ENCODE data around the gene MAST4.

The MAST4 gene

GRCh38 chr5:66646570-66646969 lies 50.4 kb downstream of the MAST4 start:
- Histone ChIP-seq H3K4me2 (ENCODE audit: low read length) (no peak overlapping the region), H4K20me1 (ENCODE audit: control insufficient read depth, insufficient read depth, low read depth, low read length) (no peaks in the 10 kb centered on the region), H3F3A (ENCODE audit: control insufficient read depth, insufficient read depth) (no peaks in the 10 kb centered on the region), H3K9me2 (replicated peaks; ENCODE audit: control insufficient read depth, low read length) (no peaks in the 10 kb centered on the region), H3K9me3 (ENCODE audit: control insufficient read depth, insufficient read depth, low read length) (no peaks in the 10 kb centered on the region), H3K27ac (ENCODE audit: low read depth, low read length) (no peak overlapping the region), H3K79me2 (ENCODE audit: control insufficient read depth, low read length) (no peaks in the 10 kb centered on the region), H3K36me3 (ENCODE audit: control insufficient read depth, low read length) (no peaks in the 10 kb centered on the region), H3K4me3 (ENCODE audit: low read length) (no peak overlapping the region), H3K27me3 (ENCODE audit: control insufficient read depth, low read length) (no peaks in the 10 kb centered on the region), H3K4me1 (ENCODE audit: control insufficient read depth, low read length) (no peaks in the 10 kb centered on the region)
- TF ChIP-seq EZH2phosphoT487 (IDR thresholded peaks at IDR 0.05; ENCODE audit: borderline replicate concordance, low read length) (no peak), CTCF (IDR thresholded peaks at IDR 0.05; ENCODE audit: low read depth, low read length, poor library complexity, severe bottlenecking) (no peak)

- TF ChIP-seq CTCF (IDR thresholded peaks at IDR 0.05; ENCODE audit: low read depth, low read length, poor library complexity, severe bottlenecking): no peak
- TF ChIP-seq EZH2phosphoT487 (IDR thresholded peaks at IDR 0.05; ENCODE audit: borderline replicate concordance, low read length): no peak
- Histone ChIP-seq H4K20me1 (ENCODE audit: control insufficient read depth, insufficient read depth, low read depth, low read length) (no peaks in the 10 kb centered on the region), H3K9me2 (replicated peaks; ENCODE audit: control insufficient read depth, low read length) (no peaks in the 10 kb centered on the region), H3K9me3 (ENCODE audit: control insufficient read depth, insufficient read depth, low read length) (no peaks in the 10 kb centered on the region), H3K4me1 (ENCODE audit: control insufficient read depth, low read length) (no peaks in the 10 kb centered on the region), H3K4me3 (ENCODE audit: low read length) (no peak overlapping the region), H3K27me3 (ENCODE audit: control insufficient read depth, low read length) (no peaks in the 10 kb centered on the region), H3K79me2 (ENCODE audit: control insufficient read depth, low read length) (no peaks in the 10 kb centered on the region), H3F3A (ENCODE audit: control insufficient read depth, insufficient read depth) (no peaks in the 10 kb centered on the region), H3K4me2 (ENCODE audit: low read length) (no peak overlapping the region), H3K27ac (ENCODE audit: low read depth, low read length) (no peak overlapping the region), H3K36me3 (ENCODE audit: control insufficient read depth, low read length) (no peaks in the 10 kb centered on the region)
These were observed 51.1 kb downstream of the MAST4 start for GRCh38 chr5:66647146-66647856.

GRCh38 chr5:66652818-66653217 lies 56.6 kb downstream of the MAST4 start:
- H3K27ac ChIP-seq (ENCODE audit: low read depth, low read length): no peak overlapping the region
- H3K27me3 ChIP-seq (ENCODE audit: control insufficient read depth, low read length): no peaks in the 10 kb centered on the region
- H3K4me2 ChIP-seq (ENCODE audit: low read length): no peak overlapping the region
- no peaks in the 10 kb centered on the region for H3K9me2 ChIP-seq (replicated peaks; ENCODE audit: control insufficient read depth, low read length)
- H3F3A ChIP-seq (ENCODE audit: control insufficient read depth, insufficient read depth): no peaks in the 10 kb centered on the region
- H3K4me3 ChIP-seq (ENCODE audit: low read length): no peak overlapping the region
- no peaks in the 10 kb centered on the region for H3K4me1 ChIP-seq (ENCODE audit: control insufficient read depth, low read length)
- no peaks in the 10 kb centered on the region for H3K36me3 ChIP-seq (ENCODE audit: control insufficient read depth, low read length)
- no peak for TF ChIP-seq EZH2phosphoT487 (IDR thresholded peaks at IDR 0.05; ENCODE audit: borderline replicate concordance, low read length)
- no peak for TF ChIP-seq CTCF (IDR thresholded peaks at IDR 0.05; ENCODE audit: low read depth, low read length, poor library complexity, severe bottlenecking)
- no peaks in the 10 kb centered on the region for H3K9me3 ChIP-seq (ENCODE audit: control insufficient read depth, insufficient read depth, low read length)
- H4K20me1 ChIP-seq (ENCODE audit: control insufficient read depth, insufficient read depth, low read depth, low read length): no peaks in the 10 kb centered on the region
- H3K79me2 ChIP-seq (ENCODE audit: control insufficient read depth, low read length): no peaks in the 10 kb centered on the region

Measured in DOHH2 (cell line).